Liver (tissue), 9 donors: Measurements from ENCODE around the gene GPATCH2. TPM values are rescaled to one million over a fixed set of nuclear protein-coding genes. Genes with fewer than 3 reads are reported as not detected.

Experiments
- DNase-seq: peaks from one replicate; pipeline ENCODE4 v3.0.0-alpha.2; 2017; ENCODE audit warnings: low spot score
- H3K27ac ChIP-seq, 2 donors: one replicate each; pipeline ENCODE4 v1.7.0; 2013; ENCODE audit warnings: inconsistent platforms in 2 of 2, low read length in 2 of 2, control low read depth in 1 of 2, low read depth in 1 of 2, mild to moderate bottlenecking in 1 of 2
- H3K27me3 ChIP-seq, 4 donors: one replicate each; pipeline versions ENCODE4 v1.6.1 to v1.7.0; 2013; ENCODE audit warnings: low read length in 3 of 4, inconsistent platforms in 1 of 4, mild to moderate bottlenecking in 1 of 4, moderate library complexity in 1 of 4; ENCODE audit not compliant: control insufficient read depth in 4 of 4, insufficient read depth in 4 of 4
- H3K36me3 ChIP-seq, 4 donors: one replicate each; pipeline versions ENCODE4 v1.6.1 to v1.7.0; 2013; ENCODE audit warnings: low read length in 3 of 4, mild to moderate bottlenecking in 3 of 4, low read depth in 1 of 4, moderate library complexity in 1 of 4; ENCODE audit not compliant: control insufficient read depth in 4 of 4, insufficient read depth in 3 of 4
- H3K4me1 ChIP-seq, 4 donors: one replicate each; pipeline versions ENCODE4 v1.6.1 to v1.7.0; 2013; ENCODE audit warnings: low read length in 3 of 4, mild to moderate bottlenecking in 3 of 4, moderate library complexity in 1 of 4; ENCODE audit not compliant: control insufficient read depth in 4 of 4, insufficient read depth in 4 of 4
- H3K4me3 ChIP-seq, 3 donors: one replicate each; pipeline versions ENCODE4 v1.6.1 to v1.7.0; 2013; ENCODE audit warnings: low read length in 3 of 3, control low read depth in 1 of 3, low read depth in 1 of 3, mild to moderate bottlenecking in 1 of 3
- H3K9ac ChIP-seq, 2 donors: one replicate each; pipeline ENCODE4 v1.7.0; 2013; ENCODE audit warnings: low read length in 2 of 2, mild to moderate bottlenecking in 2 of 2, moderate library complexity in 2 of 2, control low read depth in 1 of 2, low read depth in 1 of 2
- H3K9me3 ChIP-seq, 4 donors: one replicate each; pipeline versions ENCODE4 v1.6.1 to v1.7.0; 2013; ENCODE audit warnings: low read length in 3 of 4; ENCODE audit not compliant: control insufficient read depth in 4 of 4
- EGR1 ChIP-seq, 2 donors: IDR thresholded peaks; 2 replicates each; pipeline ENCODE4 v1.6.1; 2016 to 2018; ENCODE audit warnings: antibody characterized with exemption in 2 of 2, low read depth in 2 of 2
- FOXA1 ChIP-seq: IDR thresholded peaks from 2 replicates; pipeline ENCODE4 v1.6.1; 2016; ENCODE audit warnings: antibody characterized with exemption
- GABPA ChIP-seq, 2 donors: IDR thresholded peaks in 1 of 2; conservative IDR thresholded peaks in 1 of 2; 2 replicates each; pipeline ENCODE4 v1.6.1; 2016; ENCODE audit warnings: antibody characterized with exemption in 2 of 2, mild to moderate bottlenecking in 1 of 2, moderate library complexity in 1 of 2
- HNF4A ChIP-seq, 2 donors: conservative IDR thresholded peaks; 2 replicates each; pipeline ENCODE4 v1.6.1; 2016; ENCODE audit warnings: antibody characterized with exemption in 2 of 2, mild to moderate bottlenecking in 2 of 2
- HNF4G ChIP-seq: IDR thresholded peaks from 2 replicates; pipeline ENCODE4 v1.6.1; 2016; ENCODE audit warnings: antibody characterized with exemption
- JUND ChIP-seq, 2 donors: IDR thresholded peaks; 2 replicates each; pipeline ENCODE4 v1.6.1; 2016; ENCODE audit warnings: antibody characterized with exemption in 2 of 2
- NR2F2 ChIP-seq: IDR thresholded peaks from 2 replicates; pipeline ENCODE4 v1.6.1; 2016; ENCODE audit warnings: antibody characterized with exemption
- RAD21 ChIP-seq, 2 donors: IDR thresholded peaks; 2 replicates each; pipeline ENCODE4 v1.6.1; 2016; ENCODE audit warnings: antibody characterized with exemption in 2 of 2, mild to moderate bottlenecking in 2 of 2
- RXRA ChIP-seq, 2 donors: IDR thresholded peaks; 2 replicates each; pipeline ENCODE4 v1.6.1; 2017 to 2018; ENCODE audit warnings: antibody characterized with exemption in 2 of 2, mild to moderate bottlenecking in 1 of 2
- SP1 ChIP-seq: IDR thresholded peaks from 2 replicates; pipeline ENCODE4 v1.6.1; 2018; ENCODE audit warnings: antibody characterized with exemption, mild to moderate bottlenecking
- TAF1 ChIP-seq: conservative IDR thresholded peaks from 2 replicates; pipeline ENCODE4 v1.6.1; 2016; ENCODE audit warnings: antibody characterized with exemption, mild to moderate bottlenecking
- YY1 ChIP-seq: IDR thresholded peaks from 2 replicates; pipeline ENCODE4 v1.6.1; 2016; ENCODE audit warnings: antibody characterized with exemption, mild to moderate bottlenecking
- WGBS: extraction: QIAGEN DNeasy Blood & Tissue Kit; methylation state at CpG from one replicate; pipeline ENCODE4 v1.1.7; 2013; 5-methylcytosine and 5-hydroxymethylcytosine counted together
- polyA plus RNA-seq, 2 donors: library from polyadenylated mRNA; stranded (reverse) in 1 of 2; unstranded in 1 of 2; fragments of 200-250 nt in 1 of 2; fragments of >200 nt in 1 of 2; fragmentation: Nextera tagmentation in 1 of 2; extraction: Ambion mirVana in 1 of 2; gene quantifications; one replicate each; pipeline versions ENCODE4 v1.2.1 to v1.2.3, GENCODE V29; 2013 to 2015
- total RNA-seq, 2 donors: library from RNA; depleted of rRNA; stranded (reverse); fragments of >200 nt; gene quantifications; one replicate each; pipeline ENCODE4 v1.2.3, GENCODE V29; 2014
- TF ChIP-seq, protein P1 (sequence below): IDR thresholded peaks from 2 replicates; pipeline ENCODE4 v1.6.1; 2016; ENCODE audit warnings: antibody characterized with exemption
- TF ChIP-seq, protein P2 (sequence below): IDR thresholded peaks from 2 replicates; pipeline ENCODE4 v1.6.1; 2016; ENCODE audit warnings: antibody characterized with exemption
- TF ChIP-seq, protein P3 (sequence below): IDR thresholded peaks from 2 replicates; pipeline ENCODE4 v1.6.1; 2016; ENCODE audit warnings: antibody characterized with exemption
- TF ChIP-seq, protein P4 (sequence below): IDR thresholded peaks from 2 replicates; pipeline ENCODE4 v1.6.1; 2016; ENCODE audit warnings: antibody characterized with exemption, mild to moderate bottlenecking
- TF ChIP-seq, protein P5 (sequence below): fragments of 150-350 bp; IDR thresholded peaks from 2 replicates; pipeline ENCODE4 v1.5.1; 2017; ENCODE audit warnings: improper control_type of control experiment, low read depth, low read length; ENCODE audit not compliant: missing input control
- donor health status: healthy.
- donor health status: healthy.
- donor health status: healthy.
- donor health status: healthy.
- donor health status: healthy.

The GPATCH2 gene
- total and polyA plus RNA-seq, 4 donors, result 1.6 to 11.2 (median 5.8) TPM

DNA sequence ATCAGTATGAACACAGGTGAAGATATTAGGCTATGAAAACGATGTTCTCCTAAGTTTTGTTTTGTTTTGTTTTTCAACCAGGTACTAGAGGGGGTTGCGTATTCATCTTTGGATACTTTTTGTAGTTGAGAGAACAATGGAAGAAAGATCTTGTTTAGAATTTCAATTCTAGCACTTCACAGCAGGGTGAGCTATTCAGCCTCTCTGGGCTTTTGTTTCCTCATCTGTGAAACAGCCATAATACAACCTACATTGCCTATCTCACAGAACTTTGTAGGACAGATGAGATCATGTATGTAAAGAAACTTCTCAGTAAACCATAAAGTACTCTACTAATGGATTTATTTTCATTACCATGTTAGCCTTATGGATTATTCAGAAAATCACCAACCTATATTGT is 199.5 kb downstream of the GPATCH2 start:
- Histone ChIP-seq H3K4me3 (no peak overlapping the region), H3K36me3 (peaks cover 0 to 2% (median 1%) of the 10 kb centered on the region in 4 donors), H3K27ac (no peak overlapping the region), H3K4me1 (no peaks in the 10 kb centered on the region), H3K9me3 (no peaks in the 10 kb centered on the region), H3K9ac (no peak overlapping the region), H3K27me3 (no peaks in the 10 kb centered on the region)
- no peak for DNase-seq
- WGBS, result 93% methylated on average over 2 of the region's 2 CpGs
- no peak for TF ChIP-seq RAD21 (IDR thresholded peaks at IDR 0.05)
- TF ChIP-seq RXRA (IDR thresholded peaks at IDR 0.05), result no peak
- no peak for TF ChIP-seq TAF1
- no peak for TF ChIP-seq NR2F2
- TF ChIP-seq, protein P1, sequence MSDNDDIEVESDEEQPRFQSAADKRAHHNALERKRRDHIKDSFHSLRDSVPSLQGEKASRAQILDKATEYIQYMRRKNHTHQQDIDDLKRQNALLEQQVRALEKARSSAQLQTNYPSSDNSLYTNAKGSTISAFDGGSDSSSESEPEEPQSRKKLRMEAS, result no peak
- TF ChIP-seq EGR1 (IDR thresholded peaks at IDR 0.05; ENCODE audit: low read depth in 2 of 2), result no peak
- TF ChIP-seq HNF4G, result no peak
- TF ChIP-seq HNF4A (conservative IDR thresholded peaks at IDR 0.05), result no peak

DNA sequence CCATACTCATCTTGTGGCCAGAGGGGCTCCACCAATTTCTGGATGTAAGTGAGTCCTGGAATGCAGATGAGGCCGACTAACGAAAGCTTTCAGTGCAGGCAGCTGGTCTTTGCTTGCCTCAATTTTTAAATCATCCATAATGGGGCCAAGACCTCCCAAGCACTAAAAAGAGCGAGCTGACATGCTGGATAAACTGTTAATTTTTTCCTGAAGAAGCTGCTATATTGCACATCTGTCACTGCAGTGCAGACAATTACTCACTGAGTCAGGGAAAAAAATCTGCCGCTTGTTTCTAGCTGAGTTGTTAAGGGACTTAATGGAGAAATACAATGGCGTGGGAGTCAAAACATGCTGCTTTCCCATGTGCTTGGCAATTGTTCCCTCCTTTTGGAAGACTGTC is 205.5 kb downstream of the GPATCH2 start:
- 77% methylated on average over 5 of the region's 5 CpGs for WGBS
- Histone ChIP-seq H3K9me3 (no peaks in the 10 kb centered on the region), H3K27me3 (no peaks in the 10 kb centered on the region), H3K4me3 (no peak overlapping the region), H3K36me3 (no peaks in the 10 kb centered on the region), H3K27ac (no peak overlapping the region), H3K4me1 (no peaks in the 10 kb centered on the region), H3K9ac (no peak overlapping the region)
- no peak for DNase-seq
- TF ChIP-seq NR2F2 (no peak), JUND (IDR thresholded peaks at IDR 0.05) (no peak), RXRA (IDR thresholded peaks at IDR 0.05) (no peak), HNF4G (no peak), EGR1 (IDR thresholded peaks at IDR 0.05; ENCODE audit: low read depth in 2 of 2) (no peak)
- TF ChIP-seq, protein P2, sequence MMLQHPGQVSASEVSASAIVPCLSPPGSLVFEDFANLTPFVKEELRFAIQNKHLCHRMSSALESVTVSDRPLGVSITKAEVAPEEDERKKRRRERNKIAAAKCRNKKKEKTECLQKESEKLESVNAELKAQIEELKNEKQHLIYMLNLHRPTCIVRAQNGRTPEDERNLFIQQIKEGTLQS, result no peak
- TF ChIP-seq, protein P3, sequence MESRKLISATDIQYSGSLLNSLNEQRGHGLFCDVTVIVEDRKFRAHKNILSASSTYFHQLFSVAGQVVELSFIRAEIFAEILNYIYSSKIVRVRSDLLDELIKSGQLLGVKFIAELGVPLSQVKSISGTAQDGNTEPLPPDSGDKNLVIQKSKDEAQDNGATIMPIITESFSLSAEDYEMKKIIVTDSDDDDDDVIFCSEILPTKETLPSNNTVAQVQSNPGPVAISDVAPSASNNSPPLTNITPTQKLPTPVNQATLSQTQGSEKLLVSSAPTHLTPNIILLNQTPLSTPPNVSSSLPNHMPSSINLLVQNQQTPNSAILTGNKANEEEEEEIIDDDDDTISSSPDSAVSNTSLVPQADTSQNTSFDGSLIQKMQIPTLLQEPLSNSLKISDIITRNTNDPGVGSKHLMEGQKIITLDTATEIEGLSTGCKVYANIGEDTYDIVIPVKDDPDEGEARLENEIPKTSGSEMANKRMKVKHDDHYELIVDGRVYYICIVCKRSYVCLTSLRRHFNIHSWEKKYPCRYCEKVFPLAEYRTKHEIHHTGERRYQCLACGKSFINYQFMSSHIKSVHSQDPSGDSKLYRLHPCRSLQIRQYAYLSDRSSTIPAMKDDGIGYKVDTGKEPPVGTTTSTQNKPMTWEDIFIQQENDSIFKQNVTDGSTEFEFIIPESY, result no peak

DNA sequence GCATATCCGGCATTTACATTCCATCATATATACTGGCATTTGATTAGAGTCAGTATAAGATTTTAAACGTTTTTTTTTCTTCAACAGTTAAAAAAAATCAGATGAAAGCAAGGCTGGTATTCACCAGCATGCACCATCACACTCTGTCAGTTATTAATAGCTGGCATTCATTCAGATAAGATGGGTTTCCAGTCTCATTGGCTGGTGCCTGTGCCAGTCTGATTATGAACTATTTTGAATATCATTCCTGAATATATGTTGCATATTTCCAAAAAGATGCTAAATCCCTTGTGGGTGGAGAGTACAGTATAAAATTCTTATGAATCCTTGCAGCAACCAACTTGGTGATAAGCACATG is 211.7 kb downstream of the GPATCH2 start:
- no peak overlapping the region for H3K27ac ChIP-seq
- no peak overlapping the region for H3K9ac ChIP-seq
- H3K27me3 ChIP-seq, result no peaks in the 10 kb centered on the region
- H3K36me3 ChIP-seq, result no peaks in the 10 kb centered on the region
- no peaks in the 10 kb centered on the region for H3K9me3 ChIP-seq
- DNase-seq, result no peak
- H3K4me3 ChIP-seq, result no peak overlapping the region
- H3K4me1 ChIP-seq, result no peaks in the 10 kb centered on the region
- 42% methylated on average over 2 of the region's 2 CpGs for WGBS
- TF ChIP-seq, protein P4, sequence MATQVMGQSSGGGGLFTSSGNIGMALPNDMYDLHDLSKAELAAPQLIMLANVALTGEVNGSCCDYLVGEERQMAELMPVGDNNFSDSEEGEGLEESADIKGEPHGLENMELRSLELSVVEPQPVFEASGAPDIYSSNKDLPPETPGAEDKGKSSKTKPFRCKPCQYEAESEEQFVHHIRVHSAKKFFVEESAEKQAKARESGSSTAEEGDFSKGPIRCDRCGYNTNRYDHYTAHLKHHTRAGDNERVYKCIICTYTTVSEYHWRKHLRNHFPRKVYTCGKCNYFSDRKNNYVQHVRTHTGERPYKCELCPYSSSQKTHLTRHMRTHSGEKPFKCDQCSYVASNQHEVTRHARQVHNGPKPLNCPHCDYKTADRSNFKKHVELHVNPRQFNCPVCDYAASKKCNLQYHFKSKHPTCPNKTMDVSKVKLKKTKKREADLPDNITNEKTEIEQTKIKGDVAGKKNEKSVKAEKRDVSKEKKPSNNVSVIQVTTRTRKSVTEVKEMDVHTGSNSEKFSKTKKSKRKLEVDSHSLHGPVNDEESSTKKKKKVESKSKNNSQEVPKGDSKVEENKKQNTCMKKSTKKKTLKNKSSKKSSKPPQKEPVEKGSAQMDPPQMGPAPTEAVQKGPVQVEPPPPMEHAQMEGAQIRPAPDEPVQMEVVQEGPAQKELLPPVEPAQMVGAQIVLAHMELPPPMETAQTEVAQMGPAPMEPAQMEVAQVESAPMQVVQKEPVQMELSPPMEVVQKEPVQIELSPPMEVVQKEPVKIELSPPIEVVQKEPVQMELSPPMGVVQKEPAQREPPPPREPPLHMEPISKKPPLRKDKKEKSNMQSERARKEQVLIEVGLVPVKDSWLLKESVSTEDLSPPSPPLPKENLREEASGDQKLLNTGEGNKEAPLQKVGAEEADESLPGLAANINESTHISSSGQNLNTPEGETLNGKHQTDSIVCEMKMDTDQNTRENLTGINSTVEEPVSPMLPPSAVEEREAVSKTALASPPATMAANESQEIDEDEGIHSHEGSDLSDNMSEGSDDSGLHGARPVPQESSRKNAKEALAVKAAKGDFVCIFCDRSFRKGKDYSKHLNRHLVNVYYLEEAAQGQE, result no peak
- TF ChIP-seq RXRA (IDR thresholded peaks at IDR 0.05) (no peak), EGR1 (IDR thresholded peaks at IDR 0.05; ENCODE audit: low read depth in 2 of 2) (no peak), YY1 (no peak), JUND (IDR thresholded peaks at IDR 0.05) (no peak), GABPA (IDR thresholded peaks at IDR 0.05 in 1 of 2, conservative IDR thresholded peaks at IDR 0.05 in 1 of 2) (no peak), SP1 (no peak), NR2F2 (no peak), RAD21 (IDR thresholded peaks at IDR 0.05) (no peak), FOXA1 (no peak)
- TF ChIP-seq, protein P5, sequence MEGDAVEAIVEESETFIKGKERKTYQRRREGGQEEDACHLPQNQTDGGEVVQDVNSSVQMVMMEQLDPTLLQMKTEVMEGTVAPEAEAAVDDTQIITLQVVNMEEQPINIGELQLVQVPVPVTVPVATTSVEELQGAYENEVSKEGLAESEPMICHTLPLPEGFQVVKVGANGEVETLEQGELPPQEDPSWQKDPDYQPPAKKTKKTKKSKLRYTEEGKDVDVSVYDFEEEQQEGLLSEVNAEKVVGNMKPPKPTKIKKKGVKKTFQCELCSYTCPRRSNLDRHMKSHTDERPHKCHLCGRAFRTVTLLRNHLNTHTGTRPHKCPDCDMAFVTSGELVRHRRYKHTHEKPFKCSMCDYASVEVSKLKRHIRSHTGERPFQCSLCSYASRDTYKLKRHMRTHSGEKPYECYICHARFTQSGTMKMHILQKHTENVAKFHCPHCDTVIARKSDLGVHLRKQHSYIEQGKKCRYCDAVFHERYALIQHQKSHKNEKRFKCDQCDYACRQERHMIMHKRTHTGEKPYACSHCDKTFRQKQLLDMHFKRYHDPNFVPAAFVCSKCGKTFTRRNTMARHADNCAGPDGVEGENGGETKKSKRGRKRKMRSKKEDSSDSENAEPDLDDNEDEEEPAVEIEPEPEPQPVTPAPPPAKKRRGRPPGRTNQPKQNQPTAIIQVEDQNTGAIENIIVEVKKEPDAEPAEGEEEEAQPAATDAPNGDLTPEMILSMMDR, result no peak
- TF ChIP-seq, protein P2, result no peak
- TF ChIP-seq, protein P1, result no peak
